GM23338 (cell line): ENCODE results near the gene SMG7. TPM values are rescaled to one million over a fixed set of nuclear protein-coding genes. Genes with fewer than 3 reads are reported as not detected.

ENCODE experiments used
- ATAC-seq: fragments of 200-7000 bp; cut with Tn5 transposase; 3 replicates; pipeline ENCODE4 v1.9.1; 2020
- DNase-seq: peaks from one replicate; pipeline ENCODE4 v3.0.0-alpha.2; 2015; ENCODE audit warnings: low spot score
- H2AFZ ChIP-seq: fragments of 200-600 bp; sonication (generic); 2 replicates; pipeline ENCODE4 v1.8.0; 2016; ENCODE audit warnings: antibody characterized with exemption, mild to moderate bottlenecking, moderate library complexity
- H3F3A ChIP-seq: fragments of 200-600 bp; sonication (generic); replicated peaks from 2 replicates; pipeline ENCODE4 v1.8.0; 2017; ENCODE audit warnings: antibody characterized with exemption, mixed run types, low read depth
- H3K27ac ChIP-seq: fragments of 200-600 bp; sonication (generic); 2 replicates; pipeline ENCODE4 v1.6.1; 2016; ENCODE audit warnings: low read depth
- H3K27me3 ChIP-seq: fragments of 200-600 bp; sonication (generic); 2 replicates; pipeline ENCODE4 v1.8.0; 2016; ENCODE audit warnings: mild to moderate bottlenecking, mixed run types, moderate library complexity; ENCODE audit not compliant: insufficient read depth
- H3K36me3 ChIP-seq: fragments of 200-600 bp; sonication (generic); 2 replicates; pipeline ENCODE4 v1.8.0; 2016; ENCODE audit warnings: mild to moderate bottlenecking; ENCODE audit not compliant: insufficient read depth
- H3K4me1 ChIP-seq: fragments of 200-600 bp; sonication (generic); 2 replicates; pipeline ENCODE4 v1.8.0; 2016; ENCODE audit warnings: mild to moderate bottlenecking, moderate library complexity; ENCODE audit not compliant: insufficient read depth
- H3K4me2 ChIP-seq: fragments of 200-600 bp; sonication (generic); 2 replicates; pipeline ENCODE4 v1.7.1; 2017; ENCODE audit warnings: mixed run types
- H3K4me3 ChIP-seq: fragments of 200-600 bp; sonication (generic); 2 replicates; pipeline ENCODE4 v1.6.1; 2016; ENCODE audit warnings: mixed run types
- H3K79me2 ChIP-seq: fragments of 200-600 bp; sonication (generic); replicated peaks from 2 replicates; pipeline ENCODE4 v1.8.0; 2017; ENCODE audit warnings: mild to moderate bottlenecking; ENCODE audit not compliant: insufficient read depth
- H3K9me2 ChIP-seq: fragments of 200-600 bp; sonication (generic); 2 replicates; pipeline ENCODE4 v1.8.0; 2017; ENCODE audit not compliant: insufficient read depth
- H4K20me1 ChIP-seq: fragments of 200-600 bp; sonication (generic); replicated peaks from 2 replicates; pipeline ENCODE4 v1.8.0; 2017; ENCODE audit warnings: mild to moderate bottlenecking; ENCODE audit not compliant: insufficient read depth
- H3K27ac Mint-ChIP-seq: 2 replicates; pipeline ENCODE4 v1.8.0; 2020; ENCODE audit warnings: inconsistent platforms, mild to moderate bottlenecking, moderate library complexity, mixed read lengths
- H3K27me3 Mint-ChIP-seq: 3 replicates; pipeline ENCODE4 v1.8.0; 2022; ENCODE audit warnings: low read depth, mild to moderate bottlenecking, moderate library complexity, mixed read lengths, inconsistent platforms; ENCODE audit not compliant: insufficient read depth, poor library complexity
- H3K36me3 Mint-ChIP-seq: 3 replicates; pipeline ENCODE4 v1.8.0; 2021; ENCODE audit warnings: low read depth, mild to moderate bottlenecking, inconsistent platforms, moderate library complexity, mixed read lengths
- H3K4me1 Mint-ChIP-seq: 3 replicates; pipeline ENCODE4 v1.8.0; 2020; ENCODE audit warnings: mild to moderate bottlenecking, inconsistent platforms, mixed read lengths
- H3K4me3 Mint-ChIP-seq: 3 replicates; pipeline ENCODE4 v1.8.0; 2021; ENCODE audit warnings: moderate library complexity, mild to moderate bottlenecking, inconsistent platforms, mixed read lengths
- H3K9me3 Mint-ChIP-seq: 3 replicates; pipeline ENCODE4 v1.8.0; 2020; ENCODE audit warnings: moderate library complexity, mild to moderate bottlenecking, inconsistent platforms, mixed read lengths
- CTCF ChIP-seq, 2 experiments: fragments of 200-600 bp in 1 of 2; sonication (generic) in 1 of 2; conservative IDR thresholded peaks; 2 replicates each; pipeline versions ENCODE4 v1.5.1 to v1.6.1; 2016 to 2017; ENCODE audit warnings: antibody characterized with exemption in 2 of 2, low read depth in 2 of 2, mild to moderate bottlenecking in 2 of 2, moderate library complexity in 1 of 2
- ETS1 ChIP-seq: IDR thresholded peaks from 2 replicates; pipeline ENCODE4 v1.6.1; 2016; ENCODE audit warnings: antibody characterized with exemption
- EZH2 ChIP-seq: fragments of 200-600 bp; sonication (generic); IDR thresholded peaks from one replicate; pipeline ENCODE4 v1.8.0; 2017; ENCODE audit warnings: antibody characterized with exemption, mild to moderate bottlenecking, low read depth; ENCODE audit not compliant: unreplicated experiment
- EZH2phosphoT487 ChIP-seq: fragments of 200-600 bp; sonication (generic); IDR thresholded peaks from one replicate; pipeline ENCODE4 v1.8.1; 2018; ENCODE audit warnings: antibody characterized with exemption; ENCODE audit not compliant: unreplicated experiment
- JUNB ChIP-seq: IDR thresholded peaks from one replicate; pipeline ENCODE4 v1.6.1; 2016; ENCODE audit warnings: antibody characterized with exemption; ENCODE audit not compliant: unreplicated experiment
- NANOG ChIP-seq: IDR thresholded peaks from 2 replicates; pipeline ENCODE4 v1.6.1; 2016; ENCODE audit warnings: antibody characterized with exemption, borderline replicate concordance
- POLR2AphosphoS5 ChIP-seq: IDR thresholded peaks from 2 replicates; pipeline ENCODE4 v1.6.1; 2016; ENCODE audit warnings: antibody characterized with exemption, low read depth
- STAT1 ChIP-seq: IDR thresholded peaks from one replicate; pipeline ENCODE4 v1.6.1; 2016; ENCODE audit warnings: antibody characterized with exemption; ENCODE audit not compliant: unreplicated experiment
- ZNF331 ChIP-seq: fragments of 250-450 bp; sonication (Bioruptor Pico); IDR thresholded peaks from 2 replicates; pipeline ENCODE4 v1.5.0; 2020; ENCODE audit warnings: low read depth, mild to moderate bottlenecking, moderate library complexity
- ZNF462 ChIP-seq: fragments of 250-450 bp; sonication (Bioruptor Pico); IDR thresholded peaks from 2 replicates; pipeline ENCODE4 v1.5.0; 2020; ENCODE audit warnings: mild to moderate bottlenecking, moderate library complexity
- polyA plus RNA-seq: library from polyadenylated mRNA; unstranded; fragments of >200 nt; fragmentation: Nextera tagmentation; extraction: Ambion mirVana; gene quantifications from 2 replicates; pipeline ENCODE4 v1.2.1, GENCODE V29; 2016
- total RNA-seq: library from RNA; depleted of rRNA; stranded (reverse); fragments of >200 nt; shearing (Covaris generic); gene quantifications from 2 replicates; pipeline ENCODE4 v1.2.3, GENCODE V29; 2014

SMG7 gene
- total and polyA plus RNA-seq, 2 experiments from 2014 or later: 33.0 to 79.4 TPM

- peaks cover 3% of the 10 kb centered on the region for H3K27me3 Mint-ChIP-seq
- Histone ChIP-seq H4K20me1 (no peaks in the 10 kb centered on the region), H3K9me2 (peaks cover 2% of the 10 kb centered on the region; the same call in 1 of the 2 replicates), H3F3A (no peaks in the 10 kb centered on the region), H2AFZ (peak overlapping the region; percentile 21; the same call in 1 of the 2 replicates), H3K4me3 (no peak overlapping the region), H3K4me1 (peaks cover 21% of the 10 kb centered on the region), H3K27ac (no peak overlapping the region), H3K27me3 (no peaks in the 10 kb centered on the region), H3K4me2 (no peak overlapping the region), H3K79me2 (no peaks in the 10 kb centered on the region), H3K36me3 (no peaks in the 10 kb centered on the region)
- H3K9me3 Mint-ChIP-seq: peaks cover 12% of the 10 kb centered on the region
- H3K27ac Mint-ChIP-seq: no peak overlapping the region
- ATAC-seq: no peak
- TF ChIP-seq ZNF331 (no peak), NANOG (no peak), EZH2 (no peak), CTCF (conservative IDR thresholded peaks at IDR 0.05; ENCODE audit: low read depth in 2 of 2) (no peak)
- no peak for DNase-seq
- peaks cover 11% of the 10 kb centered on the region; the same call in 2 of the 3 replicates for H3K36me3 Mint-ChIP-seq
- no peak overlapping the region for H3K4me3 Mint-ChIP-seq
- H3K4me1 Mint-ChIP-seq: peaks cover 32% of the 10 kb centered on the region
Measured at GRCh38 chr1:183432548-183432875, 39.8 kb upstream of the SMG7 start.

- Mint-ChIP-seq H3K36me3 (peaks cover 8% of the 10 kb centered on the region; the same call in 2 of the 3 replicates), H3K27ac (no peak overlapping the region), H3K9me3 (peaks cover 10% of the 10 kb centered on the region), H3K4me3 (no peak overlapping the region), H3K27me3 (peaks cover 2% of the 10 kb centered on the region), H3K4me1 (peaks cover 32% of the 10 kb centered on the region)
- H3K27ac ChIP-seq: no peak overlapping the region
- no peaks in the 10 kb centered on the region for H3K36me3 ChIP-seq
- no peaks in the 10 kb centered on the region for H3K79me2 ChIP-seq
- ATAC-seq (peak; percentile 54), DNase-seq (no peak)
- no peak overlapping the region for H3K4me2 ChIP-seq
- H3K4me3 ChIP-seq: no peak overlapping the region
- H3K4me1 ChIP-seq: peaks cover 25% of the 10 kb centered on the region
- no peaks in the 10 kb centered on the region for H4K20me1 ChIP-seq
- no peaks in the 10 kb centered on the region; the same call in 1 of the 2 replicates for H3K9me2 ChIP-seq
- no peaks in the 10 kb centered on the region for H3F3A ChIP-seq
- H2AFZ ChIP-seq: peak overlapping the region; percentile 33; the same call in 1 of the 2 replicates
- H3K27me3 ChIP-seq: no peaks in the 10 kb centered on the region
- no peak for TF ChIP-seq ZNF462 (CRISPR knock-in tag)
- TF ChIP-seq POLR2AphosphoS5: no peak
- no peak for TF ChIP-seq ZNF331
- no peak for TF ChIP-seq ETS1
- TF ChIP-seq NANOG: no peak
- TF ChIP-seq EZH2phosphoT487: no peak
- TF ChIP-seq JUNB: no peak
- no peak for TF ChIP-seq STAT1
- TF ChIP-seq EZH2: no peak
- no peak for TF ChIP-seq CTCF (conservative IDR thresholded peaks at IDR 0.05; ENCODE audit: low read depth in 2 of 2)
Measured at GRCh38 chr1:183433703-183434102, 38.6 kb upstream of the SMG7 start.
